Measurements from ENCODE around the gene PPT2.

DNA sequence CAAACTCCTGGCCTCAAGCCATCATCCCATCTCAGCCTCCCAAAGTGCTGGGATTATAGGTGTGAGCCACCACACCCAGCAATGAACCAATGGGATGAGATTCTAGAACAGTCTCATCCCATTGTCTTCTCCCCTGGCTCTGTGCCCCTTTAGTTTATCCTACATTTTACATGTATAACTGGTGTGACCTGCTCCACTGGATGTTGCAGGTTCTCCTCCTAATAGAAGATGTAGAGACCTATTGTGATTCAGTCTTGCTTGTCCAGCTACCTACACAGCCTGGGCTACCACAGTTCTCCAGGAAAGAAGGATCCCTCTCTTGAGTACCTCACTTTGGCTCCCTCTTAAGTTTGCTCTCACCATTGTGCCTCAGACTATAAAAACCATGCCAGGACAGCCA is 21.8 kb upstream of the PPT2 start:
- TF ChIP-seq, protein P1, sequence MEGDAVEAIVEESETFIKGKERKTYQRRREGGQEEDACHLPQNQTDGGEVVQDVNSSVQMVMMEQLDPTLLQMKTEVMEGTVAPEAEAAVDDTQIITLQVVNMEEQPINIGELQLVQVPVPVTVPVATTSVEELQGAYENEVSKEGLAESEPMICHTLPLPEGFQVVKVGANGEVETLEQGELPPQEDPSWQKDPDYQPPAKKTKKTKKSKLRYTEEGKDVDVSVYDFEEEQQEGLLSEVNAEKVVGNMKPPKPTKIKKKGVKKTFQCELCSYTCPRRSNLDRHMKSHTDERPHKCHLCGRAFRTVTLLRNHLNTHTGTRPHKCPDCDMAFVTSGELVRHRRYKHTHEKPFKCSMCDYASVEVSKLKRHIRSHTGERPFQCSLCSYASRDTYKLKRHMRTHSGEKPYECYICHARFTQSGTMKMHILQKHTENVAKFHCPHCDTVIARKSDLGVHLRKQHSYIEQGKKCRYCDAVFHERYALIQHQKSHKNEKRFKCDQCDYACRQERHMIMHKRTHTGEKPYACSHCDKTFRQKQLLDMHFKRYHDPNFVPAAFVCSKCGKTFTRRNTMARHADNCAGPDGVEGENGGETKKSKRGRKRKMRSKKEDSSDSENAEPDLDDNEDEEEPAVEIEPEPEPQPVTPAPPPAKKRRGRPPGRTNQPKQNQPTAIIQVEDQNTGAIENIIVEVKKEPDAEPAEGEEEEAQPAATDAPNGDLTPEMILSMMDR (IDR thresholded peaks at IDR 0.05; ENCODE audit: low read length): no peak
- TF ChIP-seq EZH2phosphoT487 (IDR thresholded peaks at IDR 0.05; ENCODE audit: low read length) (no peak), EZH2 (optimal IDR thresholded peaks at IDR 0.05; ENCODE audit: low read depth, low read length) (no peak)
